K562 (cell line): ENCODE measurements around the gene CRACDL. TPM values are rescaled to one million over a fixed set of nuclear protein-coding genes. Genes with fewer than 3 reads are reported as not detected.
A peak's percentile ranks its signal among the peaks of the same experiment; 100 is the strongest.

Experiments used
- ATAC-seq: fragments of 200-7000 bp; cut with Tn5 transposase; 3 replicates; pipeline ENCODE4 v1.9.1; 2020; ENCODE audit warnings: moderate library complexity
- BruUV-seq: library from RNA; stranded (reverse); fragments of 400-500 nt; replicated peaks from 2 replicates; lab custom pipeline; 2021; lab: Mats Ljungman, UMichigan
- CTCF ChIA-PET: fragments of 300-600 bp; formaldehyde crosslinking; extraction: SDS; loops from one replicate; lab custom pipeline; 2021; ENCODE audit warnings: low intra/inter-chr PET ratio; lab: Yijun Ruan, JAX
- POLR2A ChIA-PET: fragments of 300-600, 350-650 bp; sonication (Branson Sonifier 250); formaldehyde crosslinking; extraction: SDS; loops from one replicate; lab custom pipeline; 2021; ENCODE audit warnings: antibody characterized with exemption, inconsistent platforms; lab: Yijun Ruan, JAX
- DNase-seq, 4 experiments: peaks; one replicate each; pipeline versions ENCODE4 v3.0.0 to v3.0.0-alpha.2; 2011 to 2018; ENCODE audit warnings: low spot score in 3 of 4, mixed read lengths in 3 of 4; ENCODE audit errors: extremely low read depth in 1 of 4
- FAIRE-seq: peaks from 2 replicates; lab custom pipeline; 2011; peaks lifted over from hg19 to GRCh38; lab: Jason Lieb, UNC
- H2AFZ ChIP-seq: 2 replicates; pipeline ENCODE4 v1.6.0; 2011; ENCODE audit warnings: low read depth, low read length, control low read depth, inconsistent platforms
- H3K27ac ChIP-seq: fragments of 200-600 bp; 3 replicates; pipeline ENCODE4 v1.8.0; 2011; ENCODE audit warnings: low read depth, mild to moderate bottlenecking, control low read depth, inconsistent platforms, low read length, moderate library complexity, mixed read lengths; ENCODE audit errors: extremely low read depth
- H3K27me3 ChIP-seq, 2 experiments: fragments of 300-600 bp in 1 of 2; 2 replicates in 1 of 2; 3 replicates in 1 of 2; pipeline versions ENCODE4 v1.6.0 to v1.8.0; 2011; ENCODE audit warnings: inconsistent platforms in 2 of 2, low read length in 2 of 2, mild to moderate bottlenecking in 1 of 2, mixed read lengths in 1 of 2, moderate library complexity in 1 of 2; ENCODE audit not compliant: control insufficient read depth in 2 of 2, insufficient read depth in 2 of 2
- H3K36me3 ChIP-seq: fragments of 300-600 bp; 3 replicates; pipeline ENCODE4 v1.8.0; 2011; ENCODE audit warnings: mild to moderate bottlenecking, low read length, inconsistent platforms; ENCODE audit not compliant: control insufficient read depth, insufficient read depth
- H3K4me1 ChIP-seq, 2 experiments: fragments of 200-600 bp in 1 of 2; replicated peaks in 1 of 2; 2 replicates in 1 of 2; 3 replicates in 1 of 2; pipeline versions ENCODE4 v1.5.1 to v1.8.0; 2011; ENCODE audit warnings: inconsistent platforms in 2 of 2, low read length in 2 of 2, mild to moderate bottlenecking in 1 of 2, mixed read lengths in 1 of 2, moderate library complexity in 1 of 2; ENCODE audit not compliant: control insufficient read depth in 2 of 2, insufficient read depth in 2 of 2
- H3K4me2 ChIP-seq: 2 replicates; pipeline ENCODE4 v1.6.1; 2011; ENCODE audit warnings: low read length, control low read depth, inconsistent platforms, mixed read lengths; ENCODE audit not compliant: insufficient read depth
- H3K4me3 ChIP-seq: fragments of 200-600 bp; sonication (generic), shearing (Covaris generic); 2 replicates; pipeline ENCODE4 v1.5.1; 2016; ENCODE audit warnings: control low read depth, inconsistent platforms
- H3K79me2 ChIP-seq: fragments of 200-600 bp; 3 replicates; pipeline ENCODE4 v1.8.0; 2011; ENCODE audit warnings: low read length, inconsistent platforms; ENCODE audit not compliant: control insufficient read depth, insufficient read depth
- H3K9ac ChIP-seq, 2 experiments: 2 replicates each; pipeline versions ENCODE4 v1.6.0 to v1.6.1; 2011; ENCODE audit warnings: low read depth in 2 of 2, low read length in 2 of 2, control low read depth in 1 of 2, inconsistent platforms in 1 of 2, mild to moderate bottlenecking in 1 of 2, mixed read lengths in 1 of 2; ENCODE audit not compliant: insufficient read depth in 1 of 2
- H3K9me1 ChIP-seq: one replicate; pipeline ENCODE4 v1.6.0; 2011; ENCODE audit warnings: inconsistent platforms, mild to moderate bottlenecking, low read length, moderate library complexity; ENCODE audit not compliant: control insufficient read depth, insufficient read depth
- H3K9me3 ChIP-seq: replicated peaks from 2 replicates; pipeline ENCODE4 v1.5.1; 2011; ENCODE audit warnings: low read depth, low read length, inconsistent platforms; ENCODE audit not compliant: control insufficient read depth, insufficient read depth
- H4K20me1 ChIP-seq: replicated peaks from 2 replicates; pipeline ENCODE4 v1.6.1; 2011; ENCODE audit warnings: low read length, inconsistent platforms, mixed read lengths; ENCODE audit not compliant: control insufficient read depth, insufficient read depth
- CEBPG ChIP-seq, 3 experiments: fragments of 200-800 bp in 1 of 3; sonication (Bioruptor generic) in 1 of 3; sonication (generic) in 1 of 3; formaldehyde crosslinking in 1 of 3; IDR thresholded peaks in 2 of 3; conservative IDR thresholded peaks in 1 of 3; 2 replicates each; pipeline versions ENCODE4 v1.6.1 to v1.8.0; 2016 to 2022; ENCODE audit warnings: missing compliant biosample characterization in 2 of 3, missing genetic modification characterization in 2 of 3, mild to moderate bottlenecking in 1 of 3, missing genetic modification reagents in 1 of 3
- CHD2 ChIP-seq: IDR thresholded peaks from 2 replicates; pipeline ENCODE4 v1.6.1; 2011; ENCODE audit warnings: low read depth, low read length
- ELF1 ChIP-seq: fragments of 200-800 bp; sonication (Bioruptor generic); IDR thresholded peaks from 2 replicates; pipeline ENCODE4 v1.6.1; 2016; ENCODE audit warnings: missing genetic modification characterization, missing compliant biosample characterization
- HMG20A ChIP-seq: fragments of 450-650 bp; formaldehyde crosslinking; conservative IDR thresholded peaks from 2 replicates; pipeline ENCODE4 v1.4.0; 2020; ENCODE audit warnings: mild to moderate bottlenecking, mixed read lengths
- KLF6 ChIP-seq: fragments of 250-450 bp; sonication (Bioruptor Pico); IDR thresholded peaks from 2 replicates; pipeline ENCODE4 v1.4.0; 2020; ENCODE audit warnings: mild to moderate bottlenecking, moderate library complexity, borderline replicate concordance
- LEF1 ChIP-seq: fragments of 450-650 bp; IDR thresholded peaks from 2 replicates; pipeline ENCODE4 v1.6.1; 2016; ENCODE audit warnings: mild to moderate bottlenecking
- NR3C1 ChIP-seq: sonication (generic); formaldehyde crosslinking; IDR thresholded peaks from 2 replicates; pipeline ENCODE4 v1.8.1; 2022; ENCODE audit warnings: missing genetic modification reagents
- NR4A1 ChIP-seq, 2 experiments: fragments of 250-450 bp in 1 of 2; fragments of 450-650 bp in 1 of 2; sonication (Bioruptor Pico) in 1 of 2; IDR thresholded peaks; 2 replicates each; pipeline versions ENCODE4 v1.4.0 to v1.6.1; 2016 to 2020; ENCODE audit warnings: mild to moderate bottlenecking in 2 of 2, missing compliant biosample characterization in 1 of 2, missing genetic modification characterization in 1 of 2, moderate library complexity in 1 of 2
- POLR2H ChIP-seq: IDR thresholded peaks from 2 replicates; pipeline ENCODE4 v1.6.1; 2016; ENCODE audit warnings: missing genetic modification characterization, low read depth, mild to moderate bottlenecking, control low read depth, missing compliant biosample characterization, moderate library complexity
- SPI1 ChIP-seq: IDR thresholded peaks from 2 replicates; pipeline ENCODE4 v1.6.1; 2011; ENCODE audit warnings: low read depth, low read length, control low read depth, borderline replicate concordance
- SREBF1 ChIP-seq: fragments of 150-350 bp; IDR thresholded peaks from 2 replicates; pipeline ENCODE4 v1.6.1; 2014; ENCODE audit warnings: antibody characterized with exemption, low read depth, low read length, borderline replicate concordance
- WGBS: fragments of 100-300 bp; shearing (Covaris generic); methylation state at CpG from one replicate; pipeline ENCODE4 v1.1.6; 2016; ENCODE audit warnings: low coverage, mixed read lengths; ENCODE audit not compliant: insufficient coverage; ENCODE audit errors: missing lambda C conversion rate; 5-methylcytosine and 5-hydroxymethylcytosine counted together
- in situ Hi-C: fragments of 300-500 bp; cut with MboI; formaldehyde crosslinking; loops from 4 replicates; pipeline ENCODE4 v1.15.0; 2018; ENCODE audit warnings: inconsistent platforms, mixed read lengths
- intact Hi-C: fragments of 100-400 bp; cut with micrococcal nuclease; formaldehyde crosslinking; loops from 2 replicates; pipeline ENCODE4 v1.14.2; 2022
- polyA plus RNA-seq, 8 experiments: library from polyadenylated mRNA; depleted of rRNA in 4 of 8; stranded (reverse) in 5 of 8; unstranded in 3 of 8; fragments of >200 nt; fragmentation: Nextera tagmentation in 2 of 8; fragmentation: Illumina TruSeq in 1 of 8; extraction: Ambion mirVana in 2 of 8; extraction: Trizol in 1 of 8; gene quantifications; 2 replicates each; pipeline versions ENCODE4 v1.2.1 to v1.2.3, GENCODE V29; 2011 to 2014; ENCODE audit warnings: inconsistent platforms in 1 of 8, missing spikeins in 1 of 8
- total RNA-seq, 7 experiments: library from RNA; depleted of rRNA in 6 of 7; stranded (reverse); fragments of >200 nt in 6 of 7; fragmentation: Illumina TruSeq in 2 of 7; extraction: Trizol in 2 of 7; gene quantifications; 2 replicates each; pipeline versions ENCODE4 v1.2.1 to v1.2.3, GENCODE V29; 2011 to 2021; ENCODE audit warnings: low replicate concordance in 1 of 7
- TF ChIP-seq, protein P1 (sequence below): fragments of 250-450 bp; sonication (Bioruptor Pico); IDR thresholded peaks from 2 replicates; pipeline ENCODE4 v1.5.0; 2020; ENCODE audit warnings: mild to moderate bottlenecking, borderline replicate concordance
- TF ChIP-seq, protein P2 (sequence below): fragments of 250-450 bp; sonication (Bioruptor Pico); IDR thresholded peaks from 2 replicates; pipeline ENCODE4 v1.8.0; 2021; ENCODE audit warnings: moderate library complexity, mild to moderate bottlenecking, inconsistent platforms
- TF ChIP-seq, protein P3 (sequence below): fragments of 450-650 bp; IDR thresholded peaks from 2 replicates; pipeline ENCODE4 v1.6.1; 2017; ENCODE audit warnings: mild to moderate bottlenecking, moderate library complexity
- TF ChIP-seq, protein P4 (sequence below): fragments of 450-650 bp; IDR thresholded peaks from 2 replicates; pipeline ENCODE4 v1.6.1; 2016; ENCODE audit warnings: antibody characterized with exemption

The CRACDL gene
- total and polyA plus RNA-seq, 9 of the 15 experiments (the other 6 are each of a cell fraction or from before 2014, with no cell fraction given): not detected

DNA sequence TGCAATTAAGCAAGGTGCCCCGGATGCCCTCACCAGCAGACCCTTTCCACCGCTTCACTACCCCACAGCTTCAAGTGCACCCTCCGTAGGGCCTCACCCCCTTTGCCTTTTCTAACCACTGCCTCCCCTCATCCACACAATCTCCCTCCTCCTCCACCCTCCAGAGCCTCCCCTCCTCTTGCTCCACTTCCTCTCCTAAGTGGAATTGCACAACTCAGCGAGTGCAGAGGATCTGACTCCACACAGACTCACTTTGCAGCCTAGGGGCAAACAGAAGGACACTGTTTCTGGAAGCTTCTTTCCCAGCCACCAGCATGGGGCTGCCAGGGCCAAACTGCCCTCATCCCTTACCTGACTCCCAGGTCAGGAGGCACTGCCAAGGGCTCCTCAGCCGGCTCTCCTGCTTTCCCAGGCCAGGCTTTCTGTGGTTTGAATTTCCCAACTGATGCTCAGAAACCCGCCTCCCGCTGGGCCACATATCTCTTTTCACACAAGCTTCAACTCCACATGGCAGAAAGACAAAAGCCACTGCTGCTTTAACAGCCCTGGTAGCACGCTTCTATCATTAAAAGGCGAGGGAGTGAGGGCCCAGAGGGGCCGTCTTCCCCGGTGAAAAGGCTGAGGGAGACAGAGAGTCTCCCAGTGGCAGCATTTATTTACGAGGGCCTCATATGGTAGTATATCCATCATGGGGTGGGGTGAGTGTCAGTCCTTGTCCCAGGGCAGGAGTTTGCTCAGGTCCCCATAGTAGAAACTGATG, 130.4 kb downstream of the CRACDL start:
- Histone ChIP-seq H2AFZ (no peak overlapping the region), H3K27ac (no peak overlapping the region; the same call in 2 of the 3 replicates), H4K20me1 (0 out of 2 replicates have a peak, but pooled peaks cover 3% of the 10 kb centered on the region), H3K9ac (no peak overlapping the region), H3K4me2 (no peak overlapping the region), H3K27me3 (peaks cover 7 to 52% of the 10 kb centered on the region in 2 experiments; a peak in 4 of 5 replicates), H3K79me2 (no peaks in the 10 kb centered on the region), H3K4me1 (peaks cover 0 to 4% of the 10 kb centered on the region in 2 experiments; a peak in 2 of 5 replicates), H3K9me3 (no peaks in the 10 kb centered on the region), H3K36me3 (no peaks in the 10 kb centered on the region), H3K4me3 (no peak overlapping the region), H3K9me1 (no peaks in the 10 kb centered on the region)
- FAIRE-seq (no peak), ATAC-seq (no peak), DNase-seq (no peak)
- intact Hi-C loops (no loop called here), in situ Hi-C loops (no loop called here)
- WGBS: under 1% methylated on average over 11 of the region's 12 CpGs
- CTCF ChIA-PET: no interaction called here
- BruUV-seq: no TSS peak
- POLR2A ChIA-PET: interaction anchor here (0.8 to 2.0 kb wide), 4 partner anchors 9 to 21 kb away, joined by 3 to 5 read pairs (median 4); no protein-coding TSS in a partner anchor
- TF ChIP-seq, protein P1, sequence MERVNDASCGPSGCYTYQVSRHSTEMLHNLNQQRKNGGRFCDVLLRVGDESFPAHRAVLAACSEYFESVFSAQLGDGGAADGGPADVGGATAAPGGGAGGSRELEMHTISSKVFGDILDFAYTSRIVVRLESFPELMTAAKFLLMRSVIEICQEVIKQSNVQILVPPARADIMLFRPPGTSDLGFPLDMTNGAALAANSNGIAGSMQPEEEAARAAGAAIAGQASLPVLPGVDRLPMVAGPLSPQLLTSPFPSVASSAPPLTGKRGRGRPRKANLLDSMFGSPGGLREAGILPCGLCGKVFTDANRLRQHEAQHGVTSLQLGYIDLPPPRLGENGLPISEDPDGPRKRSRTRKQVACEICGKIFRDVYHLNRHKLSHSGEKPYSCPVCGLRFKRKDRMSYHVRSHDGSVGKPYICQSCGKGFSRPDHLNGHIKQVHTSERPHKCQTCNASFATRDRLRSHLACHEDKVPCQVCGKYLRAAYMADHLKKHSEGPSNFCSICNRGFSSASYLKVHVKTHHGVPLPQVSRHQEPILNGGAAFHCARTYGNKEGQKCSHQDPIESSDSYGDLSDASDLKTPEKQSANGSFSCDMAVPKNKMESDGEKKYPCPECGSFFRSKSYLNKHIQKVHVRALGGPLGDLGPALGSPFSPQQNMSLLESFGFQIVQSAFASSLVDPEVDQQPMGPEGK: no peak
- TF ChIP-seq KLF6 (no peak), LEF1 (no peak), ELF1 (tag) (no peak), HMG20A (CRISPR knock-in tag) (no peak), NR3C1 (CRISPR knock-in tag) (no peak), SPI1 (0 out of 2 replicates have a peak, but pooled peaks have one; percentile 14), NR4A1 (CRISPR knock-in tag; IDR thresholded peaks at IDR 0.05) (no peak), NR4A1 (tag; IDR thresholded peaks at IDR 0.05) (no peak), SREBF1 (no peak), POLR2H (tag) (no peak), CHD2 (no peak), CEBPG (CRISPR knock-in tag; IDR thresholded peaks at IDR 0.05) (no peak), CEBPG (tag; conservative IDR thresholded peaks at IDR 0.05 in 1 of 2, IDR thresholded peaks at IDR 0.05 in 1 of 2) (0 out of 4 replicates have a peak, but pooled peaks of 1 of the 2 experiments have one; percentile 8)
- TF ChIP-seq, protein P2, sequence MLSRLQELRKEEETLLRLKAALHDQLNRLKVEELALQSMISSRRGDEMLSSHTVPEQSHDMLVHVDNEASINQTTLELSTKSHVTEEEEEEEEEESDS (CRISPR knock-in tag): no peak
- TF ChIP-seq, protein P3, sequence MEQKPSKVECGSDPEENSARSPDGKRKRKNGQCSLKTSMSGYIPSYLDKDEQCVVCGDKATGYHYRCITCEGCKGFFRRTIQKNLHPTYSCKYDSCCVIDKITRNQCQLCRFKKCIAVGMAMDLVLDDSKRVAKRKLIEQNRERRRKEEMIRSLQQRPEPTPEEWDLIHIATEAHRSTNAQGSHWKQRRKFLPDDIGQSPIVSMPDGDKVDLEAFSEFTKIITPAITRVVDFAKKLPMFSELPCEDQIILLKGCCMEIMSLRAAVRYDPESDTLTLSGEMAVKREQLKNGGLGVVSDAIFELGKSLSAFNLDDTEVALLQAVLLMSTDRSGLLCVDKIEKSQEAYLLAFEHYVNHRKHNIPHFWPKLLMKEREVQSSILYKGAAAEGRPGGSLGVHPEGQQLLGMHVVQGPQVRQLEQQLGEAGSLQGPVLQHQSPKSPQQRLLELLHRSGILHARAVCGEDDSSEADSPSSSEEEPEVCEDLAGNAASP: no peak
- TF ChIP-seq, protein P4, sequence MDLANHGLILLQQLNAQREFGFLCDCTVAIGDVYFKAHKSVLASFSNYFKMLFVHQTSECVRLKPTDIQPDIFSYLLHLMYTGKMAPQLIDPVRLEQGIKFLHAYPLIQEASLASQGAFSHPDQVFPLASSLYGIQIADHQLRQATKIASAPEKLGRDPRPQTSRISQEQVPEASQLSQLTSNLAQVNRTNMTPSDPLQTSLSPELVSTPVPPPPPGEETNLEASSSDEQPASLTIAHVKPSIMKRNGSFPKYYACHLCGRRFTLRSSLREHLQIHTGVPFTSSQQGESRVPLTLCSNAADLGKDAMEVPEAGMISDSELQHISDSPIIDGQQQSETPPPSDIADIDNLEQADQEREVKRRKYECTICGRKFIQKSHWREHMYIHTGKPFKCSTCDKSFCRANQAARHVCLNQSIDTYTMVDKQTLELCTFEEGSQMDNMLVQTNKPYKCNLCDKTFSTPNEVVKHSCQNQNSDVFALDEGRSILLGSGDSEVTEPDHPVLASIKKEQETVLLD: no peak
